ENCODE data around the gene CEP112. TPM values are rescaled to one million over a fixed set of nuclear protein-coding genes. Genes with fewer than 3 reads are reported as not detected.

CEP112 gene
- total and polyA plus RNA-seq, 9 of the 15 experiments (the other 6 are each of a cell fraction or from before 2014, with no cell fraction given), result 0.84 TPM; not detected in 8

GRCh38 chr17:65856865-65857264, 335.1 kb downstream of the CEP112 start (continued):
- TF ChIP-seq PRDM10 (IDR thresholded peaks at IDR 0.05; ENCODE audit: partially characterized antibody) (no peak), HDAC2 (IDR thresholded peaks at IDR 0.05) (no peak), RBM39 (optimal IDR thresholded peaks at IDR 0.05; ENCODE audit: low read depth, low read length) (no peak), NR4A1 (CRISPR knock-in tag; IDR thresholded peaks at IDR 0.05) (no peak), NR4A1 (tag; IDR thresholded peaks at IDR 0.05) (no peak), SIN3A (IDR thresholded peaks at IDR 0.05; ENCODE audit: borderline replicate concordance in 2 of 2, control insufficient read depth in 1 of 2, low read depth in 2 of 2, low read length in 2 of 2) (no peak), PHF8 (IDR thresholded peaks at IDR 0.05; ENCODE audit: borderline replicate concordance, low read length) (no peak), ZNF41 (CRISPR knock-in tag; conservative IDR thresholded peaks at IDR 0.05) (no peak), FOSL1 (tag; conservative IDR thresholded peaks at IDR 0.05) (no peak), ZNF24 (IDR thresholded peaks at IDR 0.05) (no peak), NFYB (IDR thresholded peaks at IDR 0.05; ENCODE audit: extremely low read depth, insufficient read length) (no peak)
- TF ChIP-seq, protein P1, sequence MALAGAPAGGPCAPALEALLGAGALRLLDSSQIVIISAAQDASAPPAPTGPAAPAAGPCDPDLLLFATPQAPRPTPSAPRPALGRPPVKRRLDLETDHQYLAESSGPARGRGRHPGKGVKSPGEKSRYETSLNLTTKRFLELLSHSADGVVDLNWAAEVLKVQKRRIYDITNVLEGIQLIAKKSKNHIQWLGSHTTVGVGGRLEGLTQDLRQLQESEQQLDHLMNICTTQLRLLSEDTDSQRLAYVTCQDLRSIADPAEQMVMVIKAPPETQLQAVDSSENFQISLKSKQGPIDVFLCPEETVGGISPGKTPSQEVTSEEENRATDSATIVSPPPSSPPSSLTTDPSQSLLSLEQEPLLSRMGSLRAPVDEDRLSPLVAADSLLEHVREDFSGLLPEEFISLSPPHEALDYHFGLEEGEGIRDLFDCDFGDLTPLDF (CRISPR knock-in tag; IDR thresholded peaks at IDR 0.05), result no peak
- TF ChIP-seq, protein P2, sequence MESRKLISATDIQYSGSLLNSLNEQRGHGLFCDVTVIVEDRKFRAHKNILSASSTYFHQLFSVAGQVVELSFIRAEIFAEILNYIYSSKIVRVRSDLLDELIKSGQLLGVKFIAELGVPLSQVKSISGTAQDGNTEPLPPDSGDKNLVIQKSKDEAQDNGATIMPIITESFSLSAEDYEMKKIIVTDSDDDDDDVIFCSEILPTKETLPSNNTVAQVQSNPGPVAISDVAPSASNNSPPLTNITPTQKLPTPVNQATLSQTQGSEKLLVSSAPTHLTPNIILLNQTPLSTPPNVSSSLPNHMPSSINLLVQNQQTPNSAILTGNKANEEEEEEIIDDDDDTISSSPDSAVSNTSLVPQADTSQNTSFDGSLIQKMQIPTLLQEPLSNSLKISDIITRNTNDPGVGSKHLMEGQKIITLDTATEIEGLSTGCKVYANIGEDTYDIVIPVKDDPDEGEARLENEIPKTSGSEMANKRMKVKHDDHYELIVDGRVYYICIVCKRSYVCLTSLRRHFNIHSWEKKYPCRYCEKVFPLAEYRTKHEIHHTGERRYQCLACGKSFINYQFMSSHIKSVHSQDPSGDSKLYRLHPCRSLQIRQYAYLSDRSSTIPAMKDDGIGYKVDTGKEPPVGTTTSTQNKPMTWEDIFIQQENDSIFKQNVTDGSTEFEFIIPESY (CRISPR knock-in tag; IDR thresholded peaks at IDR 0.05), result no peak
